K562 (cell line): ENCODE data around the gene BIRC7. TPM values are rescaled to one million over a fixed set of nuclear protein-coding genes. Genes with fewer than 3 reads are reported as not detected.

Experiments used
- ATAC-seq: fragments of 200-7000 bp; cut with Tn5 transposase; 3 replicates; pipeline ENCODE4 v1.9.1; 2020; ENCODE audit warnings: moderate library complexity
- BruUV-seq: library from RNA; stranded (reverse); fragments of 400-500 nt; replicated peaks from 2 replicates; lab custom pipeline; 2021; lab: Mats Ljungman, UMichigan
- CTCF ChIA-PET: fragments of 300-600 bp; formaldehyde crosslinking; extraction: SDS; loops from one replicate; lab custom pipeline; 2021; ENCODE audit warnings: low intra/inter-chr PET ratio; lab: Yijun Ruan, JAX
- POLR2A ChIA-PET: fragments of 300-600, 350-650 bp; sonication (Branson Sonifier 250); formaldehyde crosslinking; extraction: SDS; loops from one replicate; lab custom pipeline; 2021; ENCODE audit warnings: antibody characterized with exemption, inconsistent platforms; lab: Yijun Ruan, JAX
- DNase-seq, 4 experiments: peaks; one replicate each; pipeline versions ENCODE4 v3.0.0 to v3.0.0-alpha.2; 2011 to 2018; ENCODE audit warnings: low spot score in 3 of 4, mixed read lengths in 3 of 4; ENCODE audit errors: extremely low read depth in 1 of 4
- FAIRE-seq: peaks from 2 replicates; lab custom pipeline; 2011; peaks lifted over from hg19 to GRCh38; lab: Jason Lieb, UNC
- H2AFZ ChIP-seq: 2 replicates; pipeline ENCODE4 v1.6.0; 2011; ENCODE audit warnings: low read depth, low read length, control low read depth, inconsistent platforms
- H3K27ac ChIP-seq: fragments of 200-600 bp; 3 replicates; pipeline ENCODE4 v1.8.0; 2011; ENCODE audit warnings: low read depth, mild to moderate bottlenecking, control low read depth, inconsistent platforms, low read length, moderate library complexity, mixed read lengths; ENCODE audit errors: extremely low read depth
- H3K27me3 ChIP-seq, 2 experiments: fragments of 300-600 bp in 1 of 2; 2 replicates in 1 of 2; 3 replicates in 1 of 2; pipeline versions ENCODE4 v1.6.0 to v1.8.0; 2011; ENCODE audit warnings: inconsistent platforms in 2 of 2, low read length in 2 of 2, mild to moderate bottlenecking in 1 of 2, mixed read lengths in 1 of 2, moderate library complexity in 1 of 2; ENCODE audit not compliant: control insufficient read depth in 2 of 2, insufficient read depth in 2 of 2
- H3K36me3 ChIP-seq: fragments of 300-600 bp; 3 replicates; pipeline ENCODE4 v1.8.0; 2011; ENCODE audit warnings: mild to moderate bottlenecking, low read length, inconsistent platforms; ENCODE audit not compliant: control insufficient read depth, insufficient read depth
- H3K4me1 ChIP-seq, 2 experiments: fragments of 200-600 bp in 1 of 2; replicated peaks in 1 of 2; 2 replicates in 1 of 2; 3 replicates in 1 of 2; pipeline versions ENCODE4 v1.5.1 to v1.8.0; 2011; ENCODE audit warnings: inconsistent platforms in 2 of 2, low read length in 2 of 2, mild to moderate bottlenecking in 1 of 2, mixed read lengths in 1 of 2, moderate library complexity in 1 of 2; ENCODE audit not compliant: control insufficient read depth in 2 of 2, insufficient read depth in 2 of 2
- H3K4me2 ChIP-seq: 2 replicates; pipeline ENCODE4 v1.6.1; 2011; ENCODE audit warnings: low read length, control low read depth, inconsistent platforms, mixed read lengths; ENCODE audit not compliant: insufficient read depth
- H3K4me3 ChIP-seq: fragments of 200-600 bp; sonication (generic), shearing (Covaris generic); 2 replicates; pipeline ENCODE4 v1.5.1; 2016; ENCODE audit warnings: control low read depth, inconsistent platforms
- H3K79me2 ChIP-seq: fragments of 200-600 bp; 3 replicates; pipeline ENCODE4 v1.8.0; 2011; ENCODE audit warnings: low read length, inconsistent platforms; ENCODE audit not compliant: control insufficient read depth, insufficient read depth
- H3K9ac ChIP-seq, 2 experiments: 2 replicates each; pipeline versions ENCODE4 v1.6.0 to v1.6.1; 2011; ENCODE audit warnings: low read depth in 2 of 2, low read length in 2 of 2, control low read depth in 1 of 2, inconsistent platforms in 1 of 2, mild to moderate bottlenecking in 1 of 2, mixed read lengths in 1 of 2; ENCODE audit not compliant: insufficient read depth in 1 of 2
- H3K9me1 ChIP-seq: one replicate; pipeline ENCODE4 v1.6.0; 2011; ENCODE audit warnings: inconsistent platforms, mild to moderate bottlenecking, low read length, moderate library complexity; ENCODE audit not compliant: control insufficient read depth, insufficient read depth
- H3K9me3 ChIP-seq: replicated peaks from 2 replicates; pipeline ENCODE4 v1.5.1; 2011; ENCODE audit warnings: low read depth, low read length, inconsistent platforms; ENCODE audit not compliant: control insufficient read depth, insufficient read depth
- H4K20me1 ChIP-seq: replicated peaks from 2 replicates; pipeline ENCODE4 v1.6.1; 2011; ENCODE audit warnings: low read length, inconsistent platforms, mixed read lengths; ENCODE audit not compliant: control insufficient read depth, insufficient read depth
- ARHGAP35 ChIP-seq: fragments of 450-650 bp; IDR thresholded peaks from 2 replicates; pipeline ENCODE4 v1.6.1; 2018; ENCODE audit not compliant: partially characterized antibody
- HNRNPUL1 ChIP-seq: fragments of 200-400 bp; formaldehyde crosslinking; IDR thresholded peaks from 2 replicates; pipeline ENCODE4 v1.6.1; 2017; ENCODE audit warnings: low read length
- IFI16 ChIP-seq: fragments of 250-450 bp; sonication (Bioruptor Pico); IDR thresholded peaks from 2 replicates; pipeline ENCODE4 v2.1.2; 2022; ENCODE audit warnings: mild to moderate bottlenecking, inconsistent platforms
- MYBL2 ChIP-seq, 2 experiments: fragments of 450-650 bp in 1 of 2; sonication (generic) in 1 of 2; formaldehyde crosslinking in 1 of 2; IDR thresholded peaks; 2 replicates each; pipeline versions ENCODE4 v1.6.1 to v1.8.1; 2017 to 2022; ENCODE audit warnings: borderline replicate concordance in 1 of 2, inconsistent platforms in 1 of 2, low read depth in 1 of 2, mild to moderate bottlenecking in 1 of 2, missing genetic modification reagents in 1 of 2, moderate library complexity in 1 of 2
- PBX2 ChIP-seq, 2 experiments: IDR thresholded peaks in 1 of 2; conservative IDR thresholded peaks in 1 of 2; 2 replicates each; pipeline ENCODE4 v1.6.1; 2016; ENCODE audit warnings: low read depth in 2 of 2, mild to moderate bottlenecking in 1 of 2, missing compliant biosample characterization in 1 of 2, missing genetic modification characterization in 1 of 2, moderate library complexity in 1 of 2
- PKNOX1 ChIP-seq: fragments of 450-650 bp; IDR thresholded peaks from 2 replicates; pipeline ENCODE4 v1.6.1; 2016
- WGBS: fragments of 100-300 bp; shearing (Covaris generic); methylation state at CpG from one replicate; pipeline ENCODE4 v1.1.6; 2016; ENCODE audit warnings: low coverage, mixed read lengths; ENCODE audit not compliant: insufficient coverage; ENCODE audit errors: missing lambda C conversion rate; 5-methylcytosine and 5-hydroxymethylcytosine counted together
- in situ Hi-C: fragments of 300-500 bp; cut with MboI; formaldehyde crosslinking; loops from 4 replicates; pipeline ENCODE4 v1.15.0; 2018; ENCODE audit warnings: inconsistent platforms, mixed read lengths
- intact Hi-C: fragments of 100-400 bp; cut with micrococcal nuclease; formaldehyde crosslinking; loops from 2 replicates; pipeline ENCODE4 v1.14.2; 2022
- polyA plus RNA-seq, 8 experiments: library from polyadenylated mRNA; depleted of rRNA in 4 of 8; stranded (reverse) in 5 of 8; unstranded in 3 of 8; fragments of >200 nt; fragmentation: Nextera tagmentation in 2 of 8; fragmentation: Illumina TruSeq in 1 of 8; extraction: Ambion mirVana in 2 of 8; extraction: Trizol in 1 of 8; gene quantifications; 2 replicates each; pipeline versions ENCODE4 v1.2.1 to v1.2.3, GENCODE V29; 2011 to 2014; ENCODE audit warnings: inconsistent platforms in 1 of 8, missing spikeins in 1 of 8
- total RNA-seq, 7 experiments: library from RNA; depleted of rRNA in 6 of 7; stranded (reverse); fragments of >200 nt in 6 of 7; fragmentation: Illumina TruSeq in 2 of 7; extraction: Trizol in 2 of 7; gene quantifications; 2 replicates each; pipeline versions ENCODE4 v1.2.1 to v1.2.3, GENCODE V29; 2011 to 2021; ENCODE audit warnings: low replicate concordance in 1 of 7

BIRC7 gene
- total and polyA plus RNA-seq, 9 of the 15 experiments (the other 6 are each of a cell fraction or from before 2014, with no cell fraction given) = 0.14 to 0.19 (median 0.16) TPM; not detected in 5

- ATAC-seq (no peak), DNase-seq (no peak), FAIRE-seq (no peak)
- H3K9me3 ChIP-seq = no peaks in the 10 kb centered on the region
- no peak overlapping the region for H2AFZ ChIP-seq
- H3K36me3 ChIP-seq = no peaks in the 10 kb centered on the region
- BruUV-seq = no TSS peak
- 69% methylated on average over 12 of the region's 13 CpGs for WGBS
- H3K4me3 ChIP-seq = no peak overlapping the region
- H3K27me3 ChIP-seq = peaks cover 42 to 87% of the 10 kb centered on the region in 2 experiments; a peak in 4 of 5 replicates
- TF ChIP-seq IFI16 (CRISPR knock-in tag) = no peak
- peak; percentile 71 for TF ChIP-seq ARHGAP35
- TF ChIP-seq HNRNPUL1 = no peak
- peak; percentile 70 for TF ChIP-seq PKNOX1
- no peak for TF ChIP-seq MYBL2 (IDR thresholded peaks at IDR 0.05; ENCODE audit: low read depth)
- no peak for TF ChIP-seq MYBL2 (CRISPR knock-in tag; IDR thresholded peaks at IDR 0.05; ENCODE audit: borderline replicate concordance)
- no peak for TF ChIP-seq PBX2 (CRISPR knock-in tag; IDR thresholded peaks at IDR 0.05; ENCODE audit: low read depth)
- peak; percentile 18; the same call in 1 of the 2 replicates for TF ChIP-seq PBX2 (tag; conservative IDR thresholded peaks at IDR 0.05; ENCODE audit: low read depth)
- no peak overlapping the region for H3K9ac ChIP-seq
- H3K9me1 ChIP-seq = no peaks in the 10 kb centered on the region
- in situ Hi-C loops = no loop called here
- no peak overlapping the region for H3K4me2 ChIP-seq
- no peaks in the 10 kb centered on the region for H3K79me2 ChIP-seq
- no peak overlapping the region for H3K27ac ChIP-seq
- intact Hi-C loops = no loop called here
- ChIA-PET CTCF (no interaction called here), POLR2A (no interaction called here)
- H3K4me1 ChIP-seq = peaks cover 0 to 28% of the 10 kb centered on the region in 2 experiments; a peak in 2 of 5 replicates
- 0 out of 2 replicates have a peak, but pooled peaks cover 14% of the 10 kb centered on the region for H4K20me1 ChIP-seq
These were observed 21.9 kb downstream of the BIRC7 start for GRCh38 chr20:63257629-63258028.
